OCI-LY1 (cell line): ENCODE data around the gene PDS5A.

Experiments used
- CTCF ChIP-seq: fragments of 200-600 bp; sonication (generic), shearing (Covaris generic); IDR thresholded peaks from 2 replicates; pipeline ENCODE4 v1.5.1; 2017; ENCODE audit warnings: mild to moderate bottlenecking, antibody characterized with exemption, low read length, moderate library complexity, mixed read lengths
- EZH2 ChIP-seq: fragments of 200-600 bp; sonication (generic), shearing (Covaris generic); IDR thresholded peaks from 2 replicates; pipeline ENCODE4 v1.8.0; 2017; ENCODE audit warnings: borderline replicate concordance, mixed run types, mild to moderate bottlenecking, antibody characterized with exemption, low read length, moderate library complexity, mixed read lengths

DNA sequence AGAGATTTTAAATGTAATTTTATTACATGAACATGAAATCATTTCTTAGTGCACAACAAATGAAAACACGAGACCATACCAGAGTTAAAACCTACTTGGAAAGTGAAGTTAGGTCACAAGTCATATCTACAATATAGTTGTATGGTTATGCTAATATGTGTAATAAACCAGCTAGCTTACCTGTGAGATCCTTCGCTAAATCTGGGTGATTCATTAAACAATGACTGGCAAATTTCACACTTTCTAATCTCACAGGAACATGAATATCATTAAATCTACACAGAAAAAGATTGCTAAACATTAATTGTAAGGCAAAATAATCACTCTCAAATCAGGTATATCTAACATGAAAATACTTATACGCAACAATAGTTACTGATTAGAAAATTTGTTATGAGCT, 67.6 kb downstream of the PDS5A start:
- TF ChIP-seq EZH2: no peak
- no peak for TF ChIP-seq CTCF
